ENCODE measurements around the gene ELOVL7. TPM values are rescaled to one million over a fixed set of nuclear protein-coding genes. Genes with fewer than 3 reads are reported as not detected.

The ELOVL7 gene
- total RNA-seq, 1 donor from 2014 or later = 0.59 TPM

- H3K36me3 Mint-ChIP-seq (ENCODE audit: unreplicated experiment) = no peaks in the 10 kb centered on the region
- H3K27ac Mint-ChIP-seq (ENCODE audit: unreplicated experiment) = no peak overlapping the region
- DNase-seq = no peak
- no peak for TF ChIP-seq CTCF (IDR thresholded peaks at IDR 0.05; ENCODE audit: partially characterized antibody, unreplicated experiment)
- H3K9me3 Mint-ChIP-seq (ENCODE audit: unreplicated experiment) = no peaks in the 10 kb centered on the region
- H3K4me3 Mint-ChIP-seq (ENCODE audit: unreplicated experiment) = no peak overlapping the region
- no peaks in the 10 kb centered on the region for H3K27me3 Mint-ChIP-seq (ENCODE audit: unreplicated experiment)
- H3K4me1 Mint-ChIP-seq (ENCODE audit: low read depth, unreplicated experiment) = no peaks in the 10 kb centered on the region
These were observed 55.1 kb downstream of the ELOVL7 start for GRCh38 chr5:60788863-60789513.

- Mint-ChIP-seq H3K27me3 (ENCODE audit: unreplicated experiment) (no peaks in the 10 kb centered on the region), H3K4me1 (ENCODE audit: low read depth, unreplicated experiment) (no peaks in the 10 kb centered on the region), H3K4me3 (ENCODE audit: unreplicated experiment) (no peak overlapping the region), H3K9me3 (ENCODE audit: unreplicated experiment) (peaks cover 2% of the 10 kb centered on the region), H3K36me3 (ENCODE audit: unreplicated experiment) (no peaks in the 10 kb centered on the region), H3K27ac (ENCODE audit: unreplicated experiment) (no peak overlapping the region)
- no peak for DNase-seq
- TF ChIP-seq CTCF (IDR thresholded peaks at IDR 0.05; ENCODE audit: partially characterized antibody, unreplicated experiment) = no peak
These were observed 64.6 kb downstream of the ELOVL7 start for GRCh38 chr5:60779466-60779865.

GRCh38 chr5:60776343-60776742 lies 67.7 kb downstream of the ELOVL7 start:
- Mint-ChIP-seq H3K36me3 (ENCODE audit: unreplicated experiment) (no peaks in the 10 kb centered on the region), H3K4me3 (ENCODE audit: unreplicated experiment) (no peak overlapping the region), H3K27ac (ENCODE audit: unreplicated experiment) (no peak overlapping the region), H3K4me1 (ENCODE audit: low read depth, unreplicated experiment) (no peaks in the 10 kb centered on the region), H3K27me3 (ENCODE audit: unreplicated experiment) (peaks cover 2% of the 10 kb centered on the region), H3K9me3 (ENCODE audit: unreplicated experiment) (peaks cover 2% of the 10 kb centered on the region)
- TF ChIP-seq CTCF (IDR thresholded peaks at IDR 0.05; ENCODE audit: partially characterized antibody, unreplicated experiment) = no peak
- DNase-seq = no peak

DNA sequence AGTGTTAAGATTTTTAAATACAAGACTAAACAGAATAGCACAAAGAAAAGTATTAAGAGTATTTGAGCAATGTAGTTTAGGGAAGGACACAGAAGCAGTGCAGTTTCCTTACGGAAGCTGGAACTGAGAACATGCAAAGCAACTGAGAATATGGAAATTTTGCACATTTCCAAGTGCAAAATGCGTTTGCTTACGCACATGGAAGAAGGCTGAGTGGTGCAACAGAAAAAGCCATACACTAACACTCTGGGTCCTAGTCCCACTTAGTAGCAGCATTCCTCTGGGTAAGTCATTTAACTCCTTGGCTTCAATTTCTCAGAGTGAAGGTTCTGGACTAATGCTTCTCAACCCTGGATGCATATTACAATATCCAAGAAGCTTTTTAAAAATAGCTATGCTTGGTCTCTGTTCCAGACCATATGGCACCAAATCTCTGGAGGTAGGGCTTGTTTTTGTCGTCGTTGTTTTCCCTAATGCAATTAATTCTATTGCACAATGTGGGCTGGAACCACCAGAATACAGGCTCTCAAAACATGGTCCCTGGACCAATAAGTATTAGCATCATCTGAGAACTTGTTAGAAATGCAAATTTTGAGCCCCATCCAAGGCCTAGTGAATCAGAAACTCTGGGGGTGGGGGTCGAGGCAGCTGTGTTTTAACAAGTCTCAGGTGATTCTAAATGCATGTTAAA lies 78.9 kb downstream of the ELOVL7 start:
- no peak overlapping the region for H3K4me3 Mint-ChIP-seq (ENCODE audit: unreplicated experiment)
- H3K27ac Mint-ChIP-seq (ENCODE audit: unreplicated experiment) = no peak overlapping the region
- peaks cover 3% of the 10 kb centered on the region for H3K4me1 Mint-ChIP-seq (ENCODE audit: low read depth, unreplicated experiment)
- TF ChIP-seq CTCF (IDR thresholded peaks at IDR 0.05; ENCODE audit: partially characterized antibody, unreplicated experiment) = no peak
- H3K36me3 Mint-ChIP-seq (ENCODE audit: unreplicated experiment) = no peaks in the 10 kb centered on the region
- no peak for DNase-seq
- no peaks in the 10 kb centered on the region for H3K9me3 Mint-ChIP-seq (ENCODE audit: unreplicated experiment)
- H3K27me3 Mint-ChIP-seq (ENCODE audit: unreplicated experiment) = peaks cover 1% of the 10 kb centered on the region

DNA sequence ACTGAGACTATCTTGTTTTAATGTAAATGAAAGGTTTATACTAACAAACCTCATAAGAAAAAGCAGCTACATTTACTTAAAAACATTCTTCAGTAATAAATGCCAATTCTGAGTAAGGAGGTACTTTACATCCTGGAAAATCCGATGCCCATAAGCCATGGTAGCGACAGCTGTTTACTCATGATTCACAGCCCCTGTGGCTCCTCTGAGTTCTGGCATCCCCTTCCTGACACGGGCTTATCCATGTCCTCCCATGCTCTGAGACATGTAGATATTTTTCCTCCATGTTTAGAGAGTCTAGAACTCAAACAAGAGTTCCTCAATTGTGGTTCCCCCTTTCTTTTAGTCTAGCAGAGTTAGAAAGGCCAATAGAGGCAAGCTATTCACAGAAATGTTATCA lies 81.0 kb downstream of the ELOVL7 start:
- no peak for TF ChIP-seq CTCF (IDR thresholded peaks at IDR 0.05; ENCODE audit: partially characterized antibody, unreplicated experiment)
- Mint-ChIP-seq H3K27ac (ENCODE audit: unreplicated experiment) (no peak overlapping the region), H3K4me1 (ENCODE audit: low read depth, unreplicated experiment) (peaks cover 4% of the 10 kb centered on the region), H3K4me3 (ENCODE audit: unreplicated experiment) (no peak overlapping the region), H3K9me3 (ENCODE audit: unreplicated experiment) (no peaks in the 10 kb centered on the region), H3K36me3 (ENCODE audit: unreplicated experiment) (no peaks in the 10 kb centered on the region), H3K27me3 (ENCODE audit: unreplicated experiment) (peaks cover 1% of the 10 kb centered on the region)
- DNase-seq = no peak
